ENCODE results near the gene DGLUCY.
"Not testable (repeated sequence)": the region's sequence is repeated elsewhere in the genome, so short reads cannot be mapped to it uniquely, and the experiment has no call there.

DGLUCY gene

GRCh38 chr14:91080071-91080470, 33.8 kb upstream of the DGLUCY start:
- Histone ChIP-seq H3K4me2 (ENCODE audit: insufficient read depth, low read length) (no peak overlapping the region), H3K4me3 (ENCODE audit: low read depth in 1 of 2, low read length in 2 of 2) (no peak overlapping the region), H2AFZ (ENCODE audit: low read depth, low read length) (no peak overlapping the region), H4K20me1 (ENCODE audit: insufficient read depth, low read length) (peaks cover 12% of the 10 kb centered on the region; the same call in 1 of the 2 replicates), H3K9ac (ENCODE audit: low read depth, low read length) (no peak overlapping the region), H3K36me3 (ENCODE audit: insufficient read depth, low read length) (no peaks in the 10 kb centered on the region), H3K79me2 (ENCODE audit: insufficient read depth, low read length) (no peaks in the 10 kb centered on the region), H3K4me1 (ENCODE audit: insufficient read depth, low read length) (peaks cover 14% of the 10 kb centered on the region), H3K27me3 (ENCODE audit: insufficient read depth, low read length, poor library complexity) (peaks cover 11% of the 10 kb centered on the region), H3K9me3 (ENCODE audit: insufficient read depth, low read length, severe bottlenecking) (no peaks in the 10 kb centered on the region), H3K27ac (ENCODE audit: low read length) (no peak overlapping the region)
- no peak for TF ChIP-seq CTCF (IDR thresholded peaks at IDR 0.05; ENCODE audit: borderline replicate concordance, extremely low read depth, low read length, poor library complexity, severe bottlenecking)
- TF ChIP-seq EZH2 (IDR thresholded peaks at IDR 0.05; ENCODE audit: borderline replicate concordance, low read depth, low read length, severe bottlenecking): no peak
- no peak for ATAC-seq (ENCODE audit: insufficient read depth, low read depth)
- DNase-seq: no peak

GRCh38 chr14:91082282-91082681, 31.6 kb upstream of the DGLUCY start:
- no peaks in the 10 kb centered on the region for H3K36me3 ChIP-seq (ENCODE audit: insufficient read depth, low read length)
- no peak overlapping the region for H3K27ac ChIP-seq (ENCODE audit: low read length)
- no peak overlapping the region for H2AFZ ChIP-seq (ENCODE audit: low read depth, low read length)
- no peak for ATAC-seq (ENCODE audit: insufficient read depth, low read depth)
- no peaks in the 10 kb centered on the region for H3K79me2 ChIP-seq (ENCODE audit: insufficient read depth, low read length)
- DNase-seq: no peak
- H3K4me1 ChIP-seq (ENCODE audit: insufficient read depth, low read length): peaks cover 14% of the 10 kb centered on the region
- H3K4me2 ChIP-seq (ENCODE audit: insufficient read depth, low read length): no peak overlapping the region
- no peaks in the 10 kb centered on the region for H3K9me3 ChIP-seq (ENCODE audit: insufficient read depth, low read length, severe bottlenecking)
- peaks cover 10% of the 10 kb centered on the region for H3K27me3 ChIP-seq (ENCODE audit: insufficient read depth, low read length, poor library complexity)
- H4K20me1 ChIP-seq (ENCODE audit: insufficient read depth, low read length): peaks cover 4% of the 10 kb centered on the region; the same call in 1 of the 2 replicates
- no peak overlapping the region for H3K4me3 ChIP-seq (ENCODE audit: low read depth in 1 of 2, low read length in 2 of 2)
- no peak for TF ChIP-seq EZH2 (IDR thresholded peaks at IDR 0.05; ENCODE audit: borderline replicate concordance, low read depth, low read length, severe bottlenecking)
- no peak for TF ChIP-seq CTCF (IDR thresholded peaks at IDR 0.05; ENCODE audit: borderline replicate concordance, extremely low read depth, low read length, poor library complexity, severe bottlenecking)
- no peak overlapping the region for H3K9ac ChIP-seq (ENCODE audit: low read depth, low read length)

- Histone ChIP-seq H3K4me2 (ENCODE audit: insufficient read depth, low read length) (no peak overlapping the region), H3K9ac (ENCODE audit: low read depth, low read length) (no peak overlapping the region), H3K27ac (ENCODE audit: low read length) (no peak overlapping the region), H3K4me3 (ENCODE audit: low read depth in 1 of 2, low read length in 2 of 2) (no peak overlapping the region), H3K79me2 (ENCODE audit: insufficient read depth, low read length) (no peaks in the 10 kb centered on the region), H2AFZ (ENCODE audit: low read depth, low read length) (no peak overlapping the region), H4K20me1 (ENCODE audit: insufficient read depth, low read length) (peaks cover 4% of the 10 kb centered on the region; the same call in 1 of the 2 replicates), H3K36me3 (ENCODE audit: insufficient read depth, low read length) (no peaks in the 10 kb centered on the region), H3K4me1 (ENCODE audit: insufficient read depth, low read length) (no peaks in the 10 kb centered on the region), H3K27me3 (ENCODE audit: insufficient read depth, low read length, poor library complexity) (peaks cover 27% of the 10 kb centered on the region), H3K9me3 (ENCODE audit: insufficient read depth, low read length, severe bottlenecking) (no peaks in the 10 kb centered on the region)
- TF ChIP-seq EZH2 (IDR thresholded peaks at IDR 0.05; ENCODE audit: borderline replicate concordance, low read depth, low read length, severe bottlenecking): no peak
- no peak for TF ChIP-seq CTCF (IDR thresholded peaks at IDR 0.05; ENCODE audit: borderline replicate concordance, extremely low read depth, low read length, poor library complexity, severe bottlenecking)
- no peak for ATAC-seq (ENCODE audit: insufficient read depth, low read depth)
- DNase-seq: no peak
These were observed 29.4 kb upstream of the DGLUCY start for GRCh38 chr14:91084516-91084915.

DNA sequence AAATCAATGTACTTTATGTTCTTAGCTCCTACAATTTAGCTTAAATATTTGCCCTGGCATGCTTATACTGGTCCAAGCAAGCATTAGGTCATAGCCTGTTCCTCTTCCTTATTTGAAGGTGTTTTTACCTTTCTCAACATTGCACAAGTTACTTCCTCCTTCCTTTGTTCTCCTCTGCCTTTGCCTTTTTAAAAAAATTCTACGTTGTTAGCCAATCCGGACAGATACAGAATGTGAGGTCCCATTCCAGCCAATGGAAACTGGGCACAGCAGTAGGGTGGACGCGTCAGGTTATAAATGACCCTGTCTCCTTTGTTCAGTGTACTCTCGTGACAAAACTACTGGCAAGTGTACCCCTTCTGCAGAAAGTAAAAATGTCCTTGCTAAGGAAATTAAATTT, 26.4 kb upstream of the DGLUCY start:
- H3K27ac ChIP-seq (ENCODE audit: low read length); H3K4me3 ChIP-seq (ENCODE audit: low read depth in 1 of 2, low read length in 2 of 2); H3K9ac ChIP-seq (ENCODE audit: low read depth, low read length); H3K4me2 ChIP-seq (ENCODE audit: insufficient read depth, low read length); H3K36me3 ChIP-seq (ENCODE audit: insufficient read depth, low read length); DNase-seq; H3K9me3 ChIP-seq (ENCODE audit: insufficient read depth, low read length, severe bottlenecking); ATAC-seq (ENCODE audit: insufficient read depth, low read depth); H3K79me2 ChIP-seq (ENCODE audit: insufficient read depth, low read length); H2AFZ ChIP-seq (ENCODE audit: low read depth, low read length); H3K4me1 ChIP-seq (ENCODE audit: insufficient read depth, low read length): not testable (repeated sequence)
- peaks cover 16% of the 10 kb centered on the region; the same call in 1 of the 2 replicates for H4K20me1 ChIP-seq (ENCODE audit: insufficient read depth, low read length)
- H3K27me3 ChIP-seq (ENCODE audit: insufficient read depth, low read length, poor library complexity): peaks cover 48% of the 10 kb centered on the region

All from DND-41 (cell line).